IPS-18a (cell line): Measurements from ENCODE around the gene CD6.
A peak's percentile ranks its signal among the peaks of the same experiment; 100 is the strongest.

Experiments
- H3K27ac ChIP-seq: one replicate; pipeline ENCODE4 v1.5.1; 2013; ENCODE audit warnings: low read length
- H3K27me3 ChIP-seq: one replicate; pipeline ENCODE4 v1.6.1; 2013; ENCODE audit warnings: mild to moderate bottlenecking, low read length; ENCODE audit not compliant: control insufficient read depth, insufficient read depth
- H3K36me3 ChIP-seq: one replicate; pipeline ENCODE4 v1.6.1; 2013; ENCODE audit warnings: low read depth, low read length; ENCODE audit not compliant: control insufficient read depth
- H3K4me1 ChIP-seq: one replicate; pipeline ENCODE4 v1.6.1; 2013; ENCODE audit warnings: low read depth, low read length; ENCODE audit not compliant: control insufficient read depth
- H3K4me3 ChIP-seq: one replicate; pipeline ENCODE4 v1.5.1; 2013; ENCODE audit warnings: low read length
- H3K9ac ChIP-seq: one replicate; pipeline ENCODE4 v1.6.1; 2013; ENCODE audit warnings: mild to moderate bottlenecking, low read length, moderate library complexity
- H3K9me3 ChIP-seq: one replicate; pipeline ENCODE4 v1.6.1; 2013; ENCODE audit warnings: low read depth, low read length; ENCODE audit not compliant: control insufficient read depth

Gene CD6

GRCh38 chr11:61019037-61019831 is 47.8 kb downstream of the CD6 start:
- Histone ChIP-seq H3K4me1 (peaks cover 5% of the 10 kb centered on the region), H3K27me3 (peaks cover 17% of the 10 kb centered on the region), H3K4me3 (no peak overlapping the region), H3K27ac (no peak overlapping the region), H3K36me3 (no peaks in the 10 kb centered on the region), H3K9ac (no peak overlapping the region), H3K9me3 (no peaks in the 10 kb centered on the region)

GRCh38 chr11:61019832-61020405 is 48.4 kb downstream of the CD6 start:
- Histone ChIP-seq H3K4me3 (no peak overlapping the region), H3K9ac (no peak overlapping the region), H3K36me3 (no peaks in the 10 kb centered on the region), H3K27me3 (peaks cover 16% of the 10 kb centered on the region), H3K27ac (no peak overlapping the region), H3K9me3 (no peaks in the 10 kb centered on the region), H3K4me1 (peaks cover 7% of the 10 kb centered on the region)

- no peaks in the 10 kb centered on the region for H3K9me3 ChIP-seq
- H3K9ac ChIP-seq, result no peak overlapping the region
- no peaks in the 10 kb centered on the region for H3K36me3 ChIP-seq
- H3K27ac ChIP-seq, result no peak overlapping the region
- H3K4me3 ChIP-seq, result no peak overlapping the region
- H3K27me3 ChIP-seq, result peaks cover 20% of the 10 kb centered on the region
- H3K4me1 ChIP-seq, result peaks cover 13% of the 10 kb centered on the region
Observed at GRCh38 chr11:61020551-61021235, 49.2 kb downstream of the CD6 start.

DNA sequence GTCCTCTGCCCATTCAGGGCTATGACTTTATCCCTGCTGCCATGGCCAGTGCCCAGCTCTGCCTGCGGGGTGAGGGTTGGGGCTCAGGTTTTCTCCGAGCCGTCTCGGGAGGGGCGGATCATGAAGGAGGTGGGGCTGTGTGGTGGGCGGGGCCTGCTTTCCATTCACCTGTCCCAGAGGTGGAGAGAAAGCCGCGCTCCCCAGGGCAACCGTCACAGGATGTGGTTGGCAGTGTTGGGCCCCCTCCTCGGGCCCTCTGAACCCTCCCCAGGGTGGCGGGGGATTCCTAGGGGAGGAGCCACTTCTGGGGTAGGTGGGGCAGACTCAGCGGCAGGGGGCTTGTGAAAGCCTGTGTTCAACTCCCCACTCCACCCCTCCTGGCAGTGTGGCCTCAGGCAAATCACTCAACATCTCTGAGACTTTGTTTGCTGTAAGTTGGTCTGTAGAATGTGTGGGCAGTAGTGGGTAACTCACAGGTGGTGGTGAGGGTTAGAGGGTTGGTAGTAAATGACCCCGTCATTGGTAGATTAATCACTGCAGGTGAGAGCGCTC is 50.3 kb downstream of the CD6 start:
- Histone ChIP-seq H3K4me1 (peaks cover 13% of the 10 kb centered on the region), H3K27ac (no peak overlapping the region), H3K27me3 (peaks cover 26% of the 10 kb centered on the region), H3K36me3 (no peaks in the 10 kb centered on the region), H3K9me3 (no peaks in the 10 kb centered on the region), H3K4me3 (peak overlapping the region; percentile 41), H3K9ac (no peak overlapping the region)

- Histone ChIP-seq H3K27ac (no peak overlapping the region), H3K9me3 (no peaks in the 10 kb centered on the region), H3K4me1 (peaks cover 13% of the 10 kb centered on the region), H3K27me3 (peaks cover 26% of the 10 kb centered on the region), H3K9ac (no peak overlapping the region), H3K36me3 (no peaks in the 10 kb centered on the region), H3K4me3 (peak overlapping the region; percentile 41)
Observed at GRCh38 chr11:61022311-61023085, 51.0 kb downstream of the CD6 start.

DNA sequence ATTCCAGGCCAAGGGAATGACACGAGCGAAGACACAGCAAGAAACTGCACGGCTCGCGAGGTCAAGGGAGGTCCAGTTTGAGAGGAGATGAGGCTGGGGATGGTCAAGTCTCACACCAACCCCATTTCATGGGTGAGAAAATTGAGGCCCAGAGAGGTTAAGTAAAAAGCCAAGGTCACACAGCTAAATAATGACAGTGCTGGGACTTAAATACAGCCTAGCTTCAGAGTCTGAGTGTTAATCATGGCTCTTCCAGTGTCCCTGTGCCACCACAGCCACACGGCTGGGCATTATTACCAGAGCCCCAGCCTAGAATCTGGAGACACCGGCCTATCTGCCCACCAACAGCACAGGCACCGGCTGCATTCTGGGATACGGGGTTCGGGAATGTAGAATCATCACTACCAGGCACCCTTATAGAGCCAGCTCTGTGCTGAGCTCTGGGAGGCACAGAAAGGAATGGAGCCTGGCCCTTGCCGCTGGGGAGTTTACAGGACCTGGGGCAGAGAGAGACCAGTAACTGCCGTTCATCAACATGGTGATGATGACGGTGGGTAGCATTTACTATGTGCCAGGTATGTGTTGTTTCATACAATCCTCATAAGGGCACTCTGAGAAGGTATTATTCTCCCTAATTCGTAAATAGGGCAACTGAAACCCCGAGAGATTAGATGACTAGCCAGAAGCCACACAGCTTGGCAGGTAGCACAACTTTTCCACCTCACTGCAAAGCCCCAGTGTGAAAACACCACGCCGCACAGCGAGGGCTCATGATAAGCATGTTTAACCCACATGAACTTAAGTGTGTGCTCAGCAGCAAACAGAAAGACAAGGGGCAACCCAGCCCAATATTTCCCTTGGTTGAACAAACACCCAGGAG is 51.8 kb downstream of the CD6 start:
- H3K9me3 ChIP-seq, result no peaks in the 10 kb centered on the region
- H3K4me3 ChIP-seq, result no peak overlapping the region
- H3K27ac ChIP-seq, result no peak overlapping the region
- no peaks in the 10 kb centered on the region for H3K36me3 ChIP-seq
- H3K4me1 ChIP-seq, result peaks cover 13% of the 10 kb centered on the region
- no peak overlapping the region for H3K9ac ChIP-seq
- H3K27me3 ChIP-seq, result peaks cover 26% of the 10 kb centered on the region

DNA sequence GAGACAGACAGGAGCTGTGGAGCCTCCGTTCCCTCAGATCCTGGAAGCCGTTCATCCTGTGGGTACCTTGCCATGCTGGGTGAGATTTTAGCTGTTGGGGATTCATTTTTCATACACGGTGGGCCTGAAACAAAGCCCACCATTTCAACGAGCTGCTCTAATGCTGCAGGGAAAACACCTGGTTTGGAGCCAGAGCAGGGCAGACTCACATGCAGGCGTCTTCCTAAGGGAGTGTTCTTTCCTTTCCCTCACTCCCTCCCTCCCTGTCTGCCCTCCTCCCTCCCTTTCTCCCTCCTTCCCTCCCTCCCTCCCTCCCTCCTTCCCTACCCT is 52.5 kb downstream of the CD6 start:
- no peaks in the 10 kb centered on the region for H3K9me3 ChIP-seq
- no peak overlapping the region for H3K9ac ChIP-seq
- H3K4me3 ChIP-seq, result no peak overlapping the region
- H3K27me3 ChIP-seq, result peaks cover 26% of the 10 kb centered on the region
- peaks cover 13% of the 10 kb centered on the region for H3K4me1 ChIP-seq
- H3K36me3 ChIP-seq, result no peaks in the 10 kb centered on the region
- no peak overlapping the region for H3K27ac ChIP-seq

DNA sequence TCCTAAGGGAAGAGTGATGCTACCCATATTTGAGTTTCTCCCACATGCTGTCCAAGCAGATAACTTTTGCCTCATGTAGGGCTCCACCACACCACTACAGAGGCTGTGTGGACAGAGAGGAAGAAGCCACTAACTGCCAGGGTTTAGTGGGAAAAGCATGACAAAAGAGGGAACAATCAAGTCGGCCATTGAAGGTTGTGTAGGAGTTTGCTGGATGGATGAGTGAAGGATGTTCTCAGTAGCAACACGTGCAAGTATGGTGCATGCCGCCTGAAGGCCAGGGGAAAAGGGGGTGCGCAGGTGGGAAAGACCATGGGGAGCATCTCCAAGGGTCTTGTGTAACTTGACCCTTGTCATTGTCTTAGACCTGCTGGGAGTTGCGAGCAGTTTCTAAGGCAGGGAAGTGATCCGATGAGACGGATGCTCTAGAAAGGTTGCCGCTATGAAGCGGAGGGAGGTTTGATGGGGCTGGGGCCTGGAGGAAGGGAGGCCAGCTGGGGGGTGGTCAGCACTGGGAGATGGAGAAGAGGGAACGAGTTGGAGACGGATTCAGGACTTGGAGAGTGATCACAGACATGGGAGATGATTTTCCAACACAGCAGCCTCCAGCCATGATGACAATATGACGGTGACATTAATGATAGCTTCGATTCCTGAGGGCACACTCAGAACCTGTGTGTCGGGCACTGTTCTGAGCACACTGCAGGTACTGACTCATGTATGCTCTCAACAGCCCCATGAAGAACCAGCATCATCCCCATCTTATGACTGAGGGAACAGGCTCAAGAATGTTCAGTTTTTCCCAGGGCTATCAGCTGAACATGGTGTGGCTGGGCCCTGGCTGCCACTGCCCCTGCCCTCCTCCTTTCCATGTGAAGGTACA is 53.7 kb downstream of the CD6 start:
- Histone ChIP-seq H3K27ac (no peak overlapping the region), H3K36me3 (no peaks in the 10 kb centered on the region), H3K4me1 (peaks cover 13% of the 10 kb centered on the region), H3K9me3 (no peaks in the 10 kb centered on the region), H3K9ac (no peak overlapping the region), H3K4me3 (no peak overlapping the region), H3K27me3 (peaks cover 26% of the 10 kb centered on the region)

- H3K4me1 ChIP-seq, result peaks cover 13% of the 10 kb centered on the region
- H3K4me3 ChIP-seq, result no peak overlapping the region
- H3K27ac ChIP-seq, result no peak overlapping the region
- H3K27me3 ChIP-seq, result peaks cover 21% of the 10 kb centered on the region
- no peaks in the 10 kb centered on the region for H3K36me3 ChIP-seq
- no peak overlapping the region for H3K9ac ChIP-seq
- H3K9me3 ChIP-seq, result no peaks in the 10 kb centered on the region
Observed at GRCh38 chr11:61025821-61026120, 54.3 kb downstream of the CD6 start.
